Activated CD8-positive, alpha-beta memory T cell treated with anti-CD3 and anti-CD28 coated beads for 36 hours (primary cell): ENCODE measurements around the gene RPL41. TPM values are rescaled to one million over a fixed set of nuclear protein-coding genes. Genes with fewer than 3 reads are reported as not detected.

Experiments used
- CTCF ChIA-PET: fragments of 350-600 bp; sonication (Branson Sonifier 250); formaldehyde crosslinking; loops from one replicate; lab custom pipeline; 2021; ENCODE audit warnings: antibody characterized with exemption; lab: Charles Lee
- POLR2A ChIA-PET: fragments of 350-600 bp; sonication (Branson Sonifier 250); formaldehyde crosslinking; loops from one replicate; lab custom pipeline; 2021; ENCODE audit warnings: antibody characterized with exemption; lab: Charles Lee
- total RNA-seq, 2 experiments: library from RNA; stranded (reverse); gene quantifications; one replicate each; pipeline ENCODE4 v1.2.3, GENCODE V29; 2021

The RPL41 gene
- total RNA-seq, 2 experiments from 2014 or later = 5,323 to 5,325 TPM

- ChIA-PET CTCF (no interaction called here), POLR2A (no interaction called here)
These were observed 17.8 kb upstream of the RPL41 start for GRCh38 chr12:56098592-56098991.

GRCh38 chr12:56099787-56100186 lies 16.6 kb upstream of the RPL41 start:
- POLR2A ChIA-PET = no interaction called here
- CTCF ChIA-PET = interaction anchor here (0.5 kb wide), 1 partner anchor 15 kb away, joined by 3 read pairs; no protein-coding TSS in a partner anchor

- CTCF ChIA-PET = interaction anchor here (1.2 kb wide), 1 partner anchor 22 kb away, joined by 5 read pairs; the partner anchor contains the start of gene ERBB3
- POLR2A ChIA-PET = no interaction called here
These were observed 15.4 kb upstream of the RPL41 start for GRCh38 chr12:56101045-56101444.

- POLR2A ChIA-PET = interaction anchor here (0.6 to 3.0 kb wide), 2 partner anchors 57 to 128 kb away, joined by 5 to 17 read pairs; no protein-coding TSS in a partner anchor
- CTCF ChIA-PET = interaction anchor here (0.6 to 3.0 kb wide), 3 partner anchors 22 to 176 kb away, joined by 3 to 20 read pairs (median 3); partner anchors contain the start of gene ERBB3
These were observed 13.8 kb upstream of the RPL41 start for GRCh38 chr12:56102683-56103065.

GRCh38 chr12:56103066-56103711 lies 13.2 kb upstream of the RPL41 start:
- CTCF ChIA-PET = interaction anchor here (0.6 to 3.3 kb wide), 7 partner anchors 10 to 177 kb away, joined by 3 to 25 read pairs (median 4); partner anchors contain the start of genes ERBB3, RPL41, SMARCC2 and ZC3H10
- POLR2A ChIA-PET = interaction anchor here (0.6 to 3.0 kb wide), 6 partner anchors 9 to 586 kb away, joined by 3 to 56 read pairs (median 5); partner anchors contain the start of genes RPL41 and ZC3H10

- CTCF ChIA-PET = interaction anchor here (0.7 to 3.3 kb wide), 10 partner anchors 10 to 175 kb away, joined by 3 to 25 read pairs (median 4); partner anchors contain the start of genes ERBB3, RPL41, SMARCC2 and ZC3H10
- POLR2A ChIA-PET = interaction anchor here (0.6 to 3.0 kb wide), 13 partner anchors 9 to 1519 kb away, joined by 3 to 56 read pairs (median 4); partner anchors contain the start of genes ESYT1, MYL6, PAN2 and RAB5B
These were observed 12.7 kb upstream of the RPL41 start for GRCh38 chr12:56103823-56104108.

GRCh38 chr12:56104109-56104814 lies 12.2 kb upstream of the RPL41 start, which contains the start of gene PA2G4:
Gene PA2G4 (plus strand): TSS chr12:56104559. CDS start chr12:56104738, 179 bp downstream.
- CTCF ChIA-PET = interaction anchor here (0.7 to 3.3 kb wide), 10 partner anchors 9 to 176 kb away, joined by 3 to 25 read pairs (median 4); partner anchors contain the start of genes ERBB3, RPL41, SMARCC2 and ZC3H10
- POLR2A ChIA-PET = interaction anchor here (0.5 to 3.0 kb wide), 17 partner anchors 8 to 1518 kb away, joined by 3 to 56 read pairs (median 3); partner anchors contain the start of genes ESYT1, MYL6, PAN2 and RAB5B

GRCh38 chr12:56104815-56105608 lies 11.4 kb upstream of the RPL41 start:
- POLR2A ChIA-PET = interaction anchor here (0.6 to 3.0 kb wide), 9 partner anchors 12 to 360 kb away, joined by 3 to 56 read pairs (median 4); partner anchors contain the start of genes ESYT1, RAB5B, RNF41 and RPL41

GRCh38 chr12:56105609-56105902 lies 10.9 kb upstream of the RPL41 start:
- POLR2A ChIA-PET = interaction anchor here (3.0 kb wide), 1 partner anchor 11 kb away, joined by 56 read pairs; the partner anchor contains the start of genes RPL41 and ZC3H10
- CTCF ChIA-PET = interaction anchor here (0.8 to 3.3 kb wide), 5 partner anchors 12 to 85 kb away, joined by 3 to 25 read pairs (median 18); partner anchors contain the start of genes ERBB3, RPL41, SMARCC2 and ZC3H10

More at GRCh38 chr12:56104815-56105608, 11.4 kb upstream of the RPL41 start:
- CTCF ChIA-PET = interaction anchor here (0.7 to 3.3 kb wide), 6 partner anchors 10 to 85 kb away, joined by 3 to 25 read pairs (median 11); partner anchors contain the start of genes ERBB3, RPL41, SMARCC2 and ZC3H10

GRCh38 chr12:56107242-56107641 lies 9.2 kb upstream of the RPL41 start:
- ChIA-PET CTCF (interaction anchor here (1.9 kb wide), 1 partner anchor 11 kb away, joined by 6 read pairs; the partner anchor contains the start of gene ZC3H10), POLR2A (interaction anchor here (0.9 to 1.8 kb wide), 3 partner anchors 9 to 45 kb away, joined by 3 to 5 read pairs (median 3); partner anchors contain the start of genes RPL41 and ZC3H10)

GRCh38 chr12:56110571-56110970 lies 5.9 kb upstream of the RPL41 start:
- ChIA-PET CTCF (no interaction called here), POLR2A (no interaction called here)

GRCh38 chr12:56114084-56114483 lies 2.3 kb upstream of the RPL41 start:
- ChIA-PET POLR2A (no interaction called here), CTCF (no interaction called here)

- ChIA-PET CTCF (interaction anchor here (1.7 kb wide), 2 partner anchors 10 to 68 kb away, joined by 4 read pairs; no protein-coding TSS in a partner anchor), POLR2A (interaction anchor here (4.1 kb wide), 1 partner anchor 11 kb away, joined by 56 read pairs; the partner anchor contains the start of gene PA2G4)
These were observed 1.1 kb upstream of the RPL41 start for GRCh38 chr12:56115329-56115728.

- CTCF ChIA-PET = interaction anchor here (0.7 to 6.2 kb wide), 8 partner anchors 10 to 378 kb away, joined by 3 to 73 read pairs (median 6); partner anchors contain the start of genes ESYT1, PA2G4 and SMARCC2
These were observed 761 bp downstream of the RPL41 start for GRCh38 chr12:56117082-56117706.

GRCh38 chr12:56117778-56118687 lies 1.6 kb downstream of the RPL41 start, which contains the start of gene ZC3H10:
Gene ZC3H10 (plus strand): TSS chr12:56118266. CDS start chr12:56120563, 2,297 bp downstream.
- POLR2A ChIA-PET = interaction anchor here (0.5 to 4.2 kb wide), 15 partner anchors 10 to 1837 kb away, joined by 3 to 56 read pairs (median 6); partner anchors contain the start of genes ESYT1, MYL6, PA2G4 and RNF41
- CTCF ChIA-PET = interaction anchor here (0.6 to 6.2 kb wide), 15 partner anchors 9 to 379 kb away, joined by 3 to 73 read pairs (median 5); partner anchors contain the start of genes ANKRD52, ESYT1, IL23A and PA2G4

More at GRCh38 chr12:56117082-56117706, 761 bp downstream of the RPL41 start:
- POLR2A ChIA-PET = interaction anchor here (0.5 to 4.2 kb wide), 16 partner anchors 9 to 567 kb away, joined by 3 to 56 read pairs (median 5); partner anchors contain the start of genes ANKRD52, ESYT1, PA2G4 and PYM1
